ENCODE results near the gene MDGA2.

MDGA2 gene

DNA sequence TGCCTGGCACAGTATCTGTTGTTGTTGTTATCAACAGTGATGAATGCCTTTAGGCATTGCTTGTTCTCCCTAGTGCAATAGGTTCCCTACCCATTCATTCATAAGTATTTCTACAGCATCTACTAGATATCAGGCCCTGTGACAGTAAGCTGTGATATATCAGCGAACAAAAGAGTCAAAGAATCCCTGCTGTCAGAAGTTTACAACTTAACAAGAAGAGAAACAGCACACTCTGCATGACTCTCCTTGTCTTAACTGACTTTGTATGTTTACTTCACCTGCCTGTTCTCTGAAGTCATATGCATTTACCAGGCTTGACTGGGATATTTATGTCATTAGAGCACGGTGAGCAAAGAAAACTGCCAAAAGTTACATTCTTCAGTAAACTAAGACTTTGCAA is 571.6 kb downstream of the MDGA2 start:
- Histone ChIP-seq H3K36me3 (no peaks in the 10 kb centered on the region), H3K9me3 (no peaks in the 10 kb centered on the region), H3K27me3 (no peaks in the 10 kb centered on the region), H3K4me1 (no peaks in the 10 kb centered on the region), H3K4me3 (ENCODE audit: low read depth, low read length) (no peak overlapping the region)
- no peak for DNase-seq
- TF ChIP-seq, protein P1, sequence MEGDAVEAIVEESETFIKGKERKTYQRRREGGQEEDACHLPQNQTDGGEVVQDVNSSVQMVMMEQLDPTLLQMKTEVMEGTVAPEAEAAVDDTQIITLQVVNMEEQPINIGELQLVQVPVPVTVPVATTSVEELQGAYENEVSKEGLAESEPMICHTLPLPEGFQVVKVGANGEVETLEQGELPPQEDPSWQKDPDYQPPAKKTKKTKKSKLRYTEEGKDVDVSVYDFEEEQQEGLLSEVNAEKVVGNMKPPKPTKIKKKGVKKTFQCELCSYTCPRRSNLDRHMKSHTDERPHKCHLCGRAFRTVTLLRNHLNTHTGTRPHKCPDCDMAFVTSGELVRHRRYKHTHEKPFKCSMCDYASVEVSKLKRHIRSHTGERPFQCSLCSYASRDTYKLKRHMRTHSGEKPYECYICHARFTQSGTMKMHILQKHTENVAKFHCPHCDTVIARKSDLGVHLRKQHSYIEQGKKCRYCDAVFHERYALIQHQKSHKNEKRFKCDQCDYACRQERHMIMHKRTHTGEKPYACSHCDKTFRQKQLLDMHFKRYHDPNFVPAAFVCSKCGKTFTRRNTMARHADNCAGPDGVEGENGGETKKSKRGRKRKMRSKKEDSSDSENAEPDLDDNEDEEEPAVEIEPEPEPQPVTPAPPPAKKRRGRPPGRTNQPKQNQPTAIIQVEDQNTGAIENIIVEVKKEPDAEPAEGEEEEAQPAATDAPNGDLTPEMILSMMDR (IDR thresholded peaks at IDR 0.05; ENCODE audit: low read depth, low read length) = no peak

DNA sequence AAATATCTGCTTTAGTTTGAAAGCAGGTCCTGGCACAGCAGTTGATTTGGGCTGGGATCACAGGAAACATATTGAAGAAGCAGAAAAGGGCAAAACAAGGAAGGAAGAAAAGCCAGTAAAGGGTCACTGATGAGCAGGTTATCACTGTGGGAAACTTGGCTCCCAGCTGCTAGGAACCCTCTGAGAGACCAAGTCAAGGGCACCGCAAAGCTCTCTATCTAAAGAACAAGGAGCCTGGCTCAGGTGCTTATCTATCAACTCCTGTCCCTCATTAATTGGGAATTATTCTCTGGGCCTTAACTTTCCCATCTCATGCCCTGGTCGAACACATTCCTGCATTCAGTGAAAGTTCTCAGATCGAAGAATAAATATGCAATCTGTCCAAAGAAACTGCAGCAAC is 572.9 kb downstream of the MDGA2 start:
- no peak for DNase-seq
- H3K4me3 ChIP-seq (ENCODE audit: low read depth, low read length) = no peak overlapping the region
- no peaks in the 10 kb centered on the region for H3K4me1 ChIP-seq
- TF ChIP-seq, protein P1 (IDR thresholded peaks at IDR 0.05; ENCODE audit: low read depth, low read length) = no peak
- no peaks in the 10 kb centered on the region for H3K36me3 ChIP-seq
- no peaks in the 10 kb centered on the region for H3K27me3 ChIP-seq
- no peaks in the 10 kb centered on the region for H3K9me3 ChIP-seq

DNA sequence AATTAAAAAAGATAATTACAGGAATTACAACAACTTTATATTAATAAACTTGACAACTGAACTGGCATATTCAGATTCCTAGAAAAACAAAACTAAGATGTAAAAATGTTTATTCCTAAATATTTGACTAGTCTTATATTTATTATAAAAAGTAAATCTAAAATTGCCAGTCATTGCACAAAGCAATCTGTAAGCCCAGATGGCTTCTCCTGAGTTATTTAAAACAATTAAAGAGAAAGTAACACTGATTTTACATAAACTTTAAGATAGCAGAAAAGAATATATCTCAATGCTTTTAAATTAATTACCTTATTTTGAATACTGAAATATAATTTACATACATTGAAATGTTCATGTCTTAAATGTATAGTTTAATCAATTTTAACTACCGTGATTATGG is 589.7 kb downstream of the MDGA2 start:
- Histone ChIP-seq H3K9me3 (no peaks in the 10 kb centered on the region), H3K27me3 (no peaks in the 10 kb centered on the region), H3K4me3 (ENCODE audit: low read depth, low read length) (no peak overlapping the region), H3K4me1 (no peaks in the 10 kb centered on the region), H3K36me3 (no peaks in the 10 kb centered on the region)
- DNase-seq = no peak
- TF ChIP-seq, protein P1 (IDR thresholded peaks at IDR 0.05; ENCODE audit: low read depth, low read length) = no peak

DNA sequence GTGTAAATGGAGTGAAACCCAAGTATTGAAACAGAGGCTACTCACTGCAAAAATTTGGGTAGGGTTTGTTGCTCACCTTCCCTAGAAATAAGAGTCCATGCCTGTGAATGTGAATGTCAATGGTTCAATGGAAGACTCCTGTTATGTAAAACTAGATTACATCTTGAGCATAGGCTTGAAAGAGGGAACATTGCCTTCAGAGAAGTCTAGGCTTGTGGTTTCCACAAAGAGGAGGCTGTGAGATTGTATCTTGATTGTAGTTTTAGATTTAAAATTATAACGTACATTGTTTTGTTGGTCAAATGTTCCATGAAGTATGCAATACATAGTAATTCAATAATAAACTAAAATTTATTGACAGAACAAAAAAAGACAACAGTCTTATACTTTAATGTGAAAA is 610.1 kb downstream of the MDGA2 start:
- DNase-seq = no peak
- no peaks in the 10 kb centered on the region for H3K9me3 ChIP-seq
- TF ChIP-seq, protein P1 (IDR thresholded peaks at IDR 0.05; ENCODE audit: low read depth, low read length) = no peak

DNA sequence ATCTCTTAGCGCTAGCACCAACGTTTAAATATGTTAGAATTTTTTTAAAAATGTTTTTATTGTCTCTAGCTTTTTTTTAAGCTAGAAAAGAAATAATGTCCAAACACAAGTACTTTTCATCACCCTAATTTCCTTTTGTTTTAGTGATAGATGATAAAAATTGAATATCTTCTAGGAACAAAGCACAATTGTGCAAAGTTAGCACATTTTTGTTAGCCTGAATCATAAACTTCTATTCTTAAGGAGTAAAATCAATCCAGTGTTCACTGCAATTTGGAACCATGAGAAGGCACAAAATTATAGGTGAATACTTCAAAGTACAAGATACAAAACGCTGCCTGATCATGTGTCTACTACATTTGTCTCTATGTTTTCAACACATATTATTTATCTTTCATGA is 615.4 kb downstream of the MDGA2 start:
- H3K4me3 ChIP-seq (ENCODE audit: low read depth, low read length) = no peak overlapping the region
- H3K36me3 ChIP-seq = no peaks in the 10 kb centered on the region
- DNase-seq = no peak
- H3K4me1 ChIP-seq = peaks cover 10% of the 10 kb centered on the region
- no peaks in the 10 kb centered on the region for H3K9me3 ChIP-seq
- TF ChIP-seq, protein P1 (IDR thresholded peaks at IDR 0.05; ENCODE audit: low read depth, low read length) = no peak
- H3K27me3 ChIP-seq = no peaks in the 10 kb centered on the region

More for the DNA sequence above, 610.1 kb downstream of the MDGA2 start:
- H3K4me3 ChIP-seq (ENCODE audit: low read depth, low read length) = no peak overlapping the region
- no peaks in the 10 kb centered on the region for H3K4me1 ChIP-seq
- no peaks in the 10 kb centered on the region for H3K36me3 ChIP-seq
- H3K27me3 ChIP-seq = no peaks in the 10 kb centered on the region

DNA sequence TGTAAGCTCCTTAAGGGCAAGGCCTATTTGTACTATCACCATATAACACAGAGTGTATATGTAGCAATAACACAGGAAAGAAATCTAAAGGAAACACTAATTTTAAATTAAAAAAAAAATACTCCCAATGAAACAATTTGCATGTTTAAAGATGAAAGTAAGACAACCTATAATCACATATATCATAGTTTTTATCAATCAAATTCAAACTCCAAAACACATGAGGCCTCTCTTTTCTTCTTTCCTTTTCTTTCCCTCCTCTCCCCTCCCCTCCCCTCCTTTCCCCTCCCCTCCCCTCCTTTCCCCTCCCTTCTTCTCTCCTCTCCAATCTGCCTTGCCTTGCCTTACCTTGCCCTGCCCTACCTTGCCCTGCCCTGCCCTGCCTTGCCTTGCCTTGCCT is 618.0 kb downstream of the MDGA2 start:
- DNase-seq = no peak
- no peaks in the 10 kb centered on the region for H3K9me3 ChIP-seq
- TF ChIP-seq, protein P1 (IDR thresholded peaks at IDR 0.05; ENCODE audit: low read depth, low read length) = no peak

More for the DNA sequence above, 618.0 kb downstream of the MDGA2 start:
- Histone ChIP-seq H3K4me1 (peaks cover 10% of the 10 kb centered on the region), H3K36me3 (no peaks in the 10 kb centered on the region), H3K27me3 (no peaks in the 10 kb centered on the region), H3K4me3 (ENCODE audit: low read depth, low read length) (no peak overlapping the region)

Data from BE2C (cell line).